ENCODE data around the gene DMD.

DMD gene

GRCh38 chrX:31993637-31994036 lies 1217.7 kb downstream of the DMD start:
- no peak for DNase-seq (ENCODE audit: insufficient read length, low spot score)
- TF ChIP-seq CTCF (IDR thresholded peaks at IDR 0.05; ENCODE audit: insufficient read depth, missing control alignments): no peak
- FAIRE-seq: no peak

GRCh38 chrX:31988975-31989374 lies 1222.4 kb downstream of the DMD start:
- FAIRE-seq (no peak), DNase-seq (ENCODE audit: insufficient read length, low spot score) (no peak)
- no peak for TF ChIP-seq CTCF (IDR thresholded peaks at IDR 0.05; ENCODE audit: insufficient read depth, missing control alignments)

- no peak for DNase-seq (ENCODE audit: insufficient read length, low spot score)
- no peak for TF ChIP-seq CTCF (IDR thresholded peaks at IDR 0.05; ENCODE audit: insufficient read depth, missing control alignments)
- no peak for FAIRE-seq
Observed at GRCh38 chrX:31981546-31982062, 1229.7 kb downstream of the DMD start.

- FAIRE-seq: no peak
Observed at GRCh38 chrX:31969714-31970113, 1241.6 kb downstream of the DMD start.

GRCh38 chrX:31962256-31962655 lies 1249.1 kb downstream of the DMD start:
- no peak for FAIRE-seq
- TF ChIP-seq CTCF (IDR thresholded peaks at IDR 0.05; ENCODE audit: insufficient read depth, missing control alignments): no peak
- no peak for DNase-seq (ENCODE audit: insufficient read length, low spot score)

More at GRCh38 chrX:31969714-31970113, 1241.6 kb downstream of the DMD start:
- DNase-seq (ENCODE audit: insufficient read length, low spot score): no peak
- no peak for TF ChIP-seq CTCF (IDR thresholded peaks at IDR 0.05; ENCODE audit: insufficient read depth, missing control alignments)

GRCh38 chrX:31934842-31935370 lies 1276.4 kb downstream of the DMD start:
- no peak for TF ChIP-seq CTCF (IDR thresholded peaks at IDR 0.05; ENCODE audit: insufficient read depth, missing control alignments)
- no peak for FAIRE-seq
- no peak for DNase-seq (ENCODE audit: insufficient read length, low spot score)

- no peak for TF ChIP-seq CTCF (IDR thresholded peaks at IDR 0.05; ENCODE audit: insufficient read depth, missing control alignments)
Observed at GRCh38 chrX:31934015-31934414, 1277.3 kb downstream of the DMD start.

More at GRCh38 chrX:31934015-31934414, 1277.3 kb downstream of the DMD start:
- FAIRE-seq (no peak), DNase-seq (ENCODE audit: insufficient read length, low spot score) (no peak)

Measured in D721Med (cell line).